H9 (cell line): ENCODE measurements around the gene CCL19. TPM values are rescaled to one million over a fixed set of nuclear protein-coding genes. Genes with fewer than 3 reads are reported as not detected.

Source experiments
- DNase-seq: peaks from one replicate; pipeline ENCODE4 v3.0.0-alpha.2; 2017
- H2AFZ ChIP-seq: one replicate; pipeline ENCODE4 v1.6.1; 2013; ENCODE audit warnings: mild to moderate bottlenecking, low read length, control low read depth, moderate library complexity
- H2AK5ac ChIP-seq: 2 replicates; pipeline ENCODE4 v1.6.1; 2013; ENCODE audit warnings: low read length, control low read depth, mixed read lengths; ENCODE audit not compliant: insufficient read length
- H2BK120ac ChIP-seq: one replicate; pipeline ENCODE4 v1.6.1; 2013; ENCODE audit warnings: low read depth, mild to moderate bottlenecking, low read length, control low read depth, inconsistent platforms; ENCODE audit not compliant: poor library complexity, severe bottlenecking
- H2BK12ac ChIP-seq: 2 replicates; pipeline ENCODE4 v1.6.1; 2013; ENCODE audit warnings: low read length, control low read depth, mixed read lengths, low read depth; ENCODE audit not compliant: insufficient read length
- H2BK15ac ChIP-seq: 2 replicates; pipeline ENCODE4 v1.6.1; 2013; ENCODE audit warnings: low read depth, low read length, control low read depth
- H2BK20ac ChIP-seq: one replicate; pipeline ENCODE4 v1.6.1; 2013; ENCODE audit warnings: low read depth, mild to moderate bottlenecking, low read length, control low read depth, inconsistent platforms; ENCODE audit not compliant: poor library complexity, severe bottlenecking
- H2BK5ac ChIP-seq: 2 replicates; pipeline ENCODE4 v1.6.1; 2013; ENCODE audit warnings: low read length, control low read depth, mixed read lengths; ENCODE audit not compliant: insufficient read length
- H3K14ac ChIP-seq: 2 replicates; pipeline ENCODE4 v1.6.1; 2013; ENCODE audit warnings: low read length, control low read depth; ENCODE audit not compliant: insufficient read depth
- H3K18ac ChIP-seq: 2 replicates; pipeline ENCODE4 v1.6.1; 2013; ENCODE audit warnings: low read depth, mild to moderate bottlenecking, mixed read lengths, low read length, control low read depth; ENCODE audit not compliant: insufficient read length
- H3K23ac ChIP-seq: 2 replicates; pipeline ENCODE4 v1.6.1; 2013; ENCODE audit warnings: low read length, control low read depth, mixed read lengths, low read depth; ENCODE audit not compliant: insufficient read length
- H3K23me2 ChIP-seq: 2 replicates; pipeline ENCODE4 v1.6.1; 2013; ENCODE audit warnings: low read depth, mild to moderate bottlenecking, mixed read lengths, low read length, control low read depth; ENCODE audit not compliant: insufficient read length, poor library complexity, severe bottlenecking
- H3K27ac ChIP-seq: 2 replicates; pipeline ENCODE4 v1.5.1; 2013; ENCODE audit warnings: low read length, control low read depth, mixed read lengths, low read depth; ENCODE audit not compliant: insufficient read length
- H3K27me3 ChIP-seq: 2 replicates; pipeline ENCODE4 v1.6.1; 2013; ENCODE audit warnings: low read length, control low read depth, inconsistent platforms; ENCODE audit not compliant: insufficient read depth
- H3K4ac ChIP-seq: 2 replicates; pipeline ENCODE4 v1.6.1; 2013; ENCODE audit warnings: low read depth, mild to moderate bottlenecking, control low read depth, inconsistent platforms, low read length, moderate library complexity
- H3K4me1 ChIP-seq: 2 replicates; pipeline ENCODE4 v1.6.1; 2013; ENCODE audit warnings: low read length, control low read depth, inconsistent platforms; ENCODE audit not compliant: insufficient read depth
- H3K4me2 ChIP-seq: 2 replicates; pipeline ENCODE4 v1.6.1; 2013; ENCODE audit warnings: low read length, control low read depth, mixed read lengths; ENCODE audit not compliant: insufficient read length, insufficient read depth
- H3K56ac ChIP-seq: 2 replicates; pipeline ENCODE4 v1.6.1; 2013; ENCODE audit warnings: low read depth, mild to moderate bottlenecking, mixed read lengths, low read length, control low read depth; ENCODE audit not compliant: insufficient read length
- H3K79me1 ChIP-seq: 2 replicates; pipeline ENCODE4 v1.6.1; 2013; ENCODE audit warnings: low read depth, mild to moderate bottlenecking, moderate library complexity, low read length, control low read depth, inconsistent platforms; ENCODE audit not compliant: insufficient read depth, poor library complexity, severe bottlenecking
- H3K79me2 ChIP-seq: 2 replicates; pipeline ENCODE4 v1.6.1; 2013; ENCODE audit warnings: low read length, control low read depth, inconsistent platforms; ENCODE audit not compliant: insufficient read depth
- H3K9ac ChIP-seq: 2 replicates; pipeline ENCODE4 v1.6.1; 2013; ENCODE audit warnings: low read length, control low read depth, mixed read lengths; ENCODE audit not compliant: insufficient read length; ENCODE audit errors: extremely low read depth
- H3K9me3 ChIP-seq: one replicate; pipeline ENCODE4 v1.6.1; 2013; ENCODE audit warnings: low read depth, low read length, inconsistent platforms; ENCODE audit not compliant: control insufficient read depth
- H3T11ph ChIP-seq: one replicate; pipeline ENCODE4 v1.6.1; 2013; ENCODE audit warnings: mild to moderate bottlenecking, low read length, control low read depth, inconsistent platforms
- H4K20me1 ChIP-seq: one replicate; pipeline ENCODE4 v1.6.1; 2013; ENCODE audit not compliant: control insufficient read depth, insufficient read length, insufficient read depth
- H4K5ac ChIP-seq: 2 replicates; pipeline ENCODE4 v1.6.1; 2013; ENCODE audit warnings: low read depth, mild to moderate bottlenecking, mixed read lengths, low read length, control low read depth; ENCODE audit not compliant: insufficient read length
- H4K8ac ChIP-seq: replicated peaks from 2 replicates; pipeline ENCODE4 v1.6.1; 2013; ENCODE audit warnings: low read length, control low read depth, mixed read lengths, low read depth; ENCODE audit not compliant: insufficient read length
- H4K91ac ChIP-seq: 2 replicates; pipeline ENCODE4 v1.6.1; 2013; ENCODE audit warnings: low read depth, mild to moderate bottlenecking, moderate library complexity, mixed read lengths, low read length, control low read depth; ENCODE audit not compliant: insufficient read length
- H3K27ac Mint-ChIP-seq, 3 experiments: 2 replicates in 2 of 3; 3 replicates in 1 of 3; pipeline ENCODE4 v1.8.0; 2020 to 2021; ENCODE audit warnings: mixed read lengths in 3 of 3, mild to moderate bottlenecking in 1 of 3, moderate library complexity in 1 of 3
- H3K27me3 Mint-ChIP-seq: 2 replicates; pipeline ENCODE4 v1.8.0; 2021; ENCODE audit warnings: low read depth, mild to moderate bottlenecking, moderate library complexity, mixed read lengths
- H3K36me3 Mint-ChIP-seq, 3 experiments: 2 replicates in 2 of 3; 3 replicates in 1 of 3; pipeline ENCODE4 v1.8.0; 2020 to 2021; ENCODE audit warnings: low read depth in 3 of 3, mixed read lengths in 3 of 3; ENCODE audit not compliant: insufficient read depth in 1 of 3
- H3K4me1 Mint-ChIP-seq, 2 experiments: 2 replicates each; pipeline ENCODE4 v1.8.0; 2020; ENCODE audit warnings: mixed read lengths in 2 of 2
- H3K4me3 Mint-ChIP-seq, 2 experiments: 2 replicates in 1 of 2; 3 replicates in 1 of 2; pipeline ENCODE4 v1.8.0; 2020 to 2021; ENCODE audit warnings: mild to moderate bottlenecking in 2 of 2, mixed read lengths in 2 of 2, moderate library complexity in 1 of 2
- H3K9me3 Mint-ChIP-seq, 2 experiments: 2 replicates in 1 of 2; 3 replicates in 1 of 2; pipeline ENCODE4 v1.8.0; 2020; ENCODE audit warnings: mild to moderate bottlenecking in 2 of 2, mixed read lengths in 2 of 2, moderate library complexity in 1 of 2
- CTCF ChIP-seq: fragments of 200-600 bp; sonication (generic); conservative IDR thresholded peaks from 3 replicates; pipeline ENCODE4 v1.8.0; 2021; ENCODE audit warnings: antibody characterized with exemption, mild to moderate bottlenecking
- WGBS: extraction: QIAGEN DNeasy Blood & Tissue Kit; methylation state at CpG from one replicate; pipeline ENCODE4 v1.1.7; 2013; ENCODE audit warnings: missing lambda C conversion rate, low lambda C conversion rate, mixed read lengths; ENCODE audit not compliant: insufficient read length; ENCODE audit errors: extremely low coverage; 5-methylcytosine and 5-hydroxymethylcytosine counted together
- total RNA-seq: library from RNA; stranded (reverse); gene quantifications from 2 replicates; pipeline ENCODE4 v1.2.1, GENCODE V29; 2021

CCL19 gene
- total RNA-seq, 1 experiment from 2014 or later = not detected

GRCh38 chr9:34659592-34660253 lies 31.4 kb downstream of the CCL19 start:
- no peak overlapping the region for H2BK120ac ChIP-seq
- no peaks in the 10 kb centered on the region for H3K79me2 ChIP-seq
- no peak overlapping the region for H4K91ac ChIP-seq
- no peak overlapping the region for H3K14ac ChIP-seq
- no peaks in the 10 kb centered on the region for H3K4me1 ChIP-seq
- H2BK5ac ChIP-seq = no peak overlapping the region
- H3K56ac ChIP-seq = no peak overlapping the region
- H3K27ac ChIP-seq = no peak overlapping the region
- no peak for DNase-seq
- no CpG with 5 or more reads among the region's 8 CpGs for WGBS
- no peak overlapping the region for H4K8ac ChIP-seq
- H4K20me1 ChIP-seq = no peaks in the 10 kb centered on the region
- no peak; the same call in 2 of the 3 replicates for TF ChIP-seq CTCF
- H3K27me3 ChIP-seq = no peaks in the 10 kb centered on the region
- no peak overlapping the region for H3K9ac ChIP-seq
- H3K23ac ChIP-seq = no peak overlapping the region
- no peak overlapping the region for H3K4me2 ChIP-seq
- H3K9me3 ChIP-seq = no peaks in the 10 kb centered on the region
- no peak overlapping the region for H2BK15ac ChIP-seq
- no peak overlapping the region for H3K18ac ChIP-seq
- no peak overlapping the region for H2BK12ac ChIP-seq
- peaks cover 6% of the 10 kb centered on the region for H3K27me3 Mint-ChIP-seq
- no peak overlapping the region for H3K27ac Mint-ChIP-seq
- no peak overlapping the region for H2AFZ ChIP-seq
- H3K4ac ChIP-seq = no peak overlapping the region
- no peak overlapping the region for H4K5ac ChIP-seq
- H3K9me3 Mint-ChIP-seq = no peaks in the 10 kb centered on the region
- no peak overlapping the region for H3T11ph ChIP-seq
- H3K23me2 ChIP-seq = peaks cover 4% of the 10 kb centered on the region
- H2AK5ac ChIP-seq = no peak overlapping the region
- H3K4me3 Mint-ChIP-seq = no peak overlapping the region
- no peaks in the 10 kb centered on the region for H3K36me3 Mint-ChIP-seq
- no peak overlapping the region for H2BK20ac ChIP-seq
- H3K4me1 Mint-ChIP-seq = peaks cover 6 to 18% of the 10 kb centered on the region in 2 experiments
- H3K79me1 ChIP-seq = no peaks in the 10 kb centered on the region
